ENCODE data around the gene PFDN1.
"Not testable (repeated sequence)": the region's sequence is repeated elsewhere in the genome, so short reads cannot be mapped to it uniquely, and the experiment has no call there.

Gene PFDN1

DNA sequence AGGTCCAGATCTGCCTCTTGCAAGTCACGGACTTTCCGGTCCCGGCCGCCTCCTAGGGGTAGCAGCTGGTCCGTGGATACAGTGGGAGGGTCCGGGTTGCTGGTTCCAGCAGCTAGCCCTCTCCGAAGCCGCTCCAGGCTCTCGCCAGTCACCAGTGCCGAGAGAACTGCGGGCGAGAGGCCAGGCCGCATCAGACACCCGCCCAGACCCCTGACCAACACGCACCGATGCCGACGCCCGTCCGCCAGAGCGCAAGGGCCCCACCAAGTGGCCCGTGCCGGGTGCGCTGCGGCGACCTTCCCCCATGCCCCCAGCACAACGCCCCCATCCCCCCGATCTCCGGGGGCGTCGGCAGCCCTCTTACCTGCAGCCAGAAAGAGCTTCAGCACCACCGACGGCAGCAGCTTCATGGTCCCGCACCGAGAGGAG lies 43.0 kb upstream of the PFDN1 start:
- DNase-seq (ENCODE audit: low spot score): peak; percentile 56

DNA sequence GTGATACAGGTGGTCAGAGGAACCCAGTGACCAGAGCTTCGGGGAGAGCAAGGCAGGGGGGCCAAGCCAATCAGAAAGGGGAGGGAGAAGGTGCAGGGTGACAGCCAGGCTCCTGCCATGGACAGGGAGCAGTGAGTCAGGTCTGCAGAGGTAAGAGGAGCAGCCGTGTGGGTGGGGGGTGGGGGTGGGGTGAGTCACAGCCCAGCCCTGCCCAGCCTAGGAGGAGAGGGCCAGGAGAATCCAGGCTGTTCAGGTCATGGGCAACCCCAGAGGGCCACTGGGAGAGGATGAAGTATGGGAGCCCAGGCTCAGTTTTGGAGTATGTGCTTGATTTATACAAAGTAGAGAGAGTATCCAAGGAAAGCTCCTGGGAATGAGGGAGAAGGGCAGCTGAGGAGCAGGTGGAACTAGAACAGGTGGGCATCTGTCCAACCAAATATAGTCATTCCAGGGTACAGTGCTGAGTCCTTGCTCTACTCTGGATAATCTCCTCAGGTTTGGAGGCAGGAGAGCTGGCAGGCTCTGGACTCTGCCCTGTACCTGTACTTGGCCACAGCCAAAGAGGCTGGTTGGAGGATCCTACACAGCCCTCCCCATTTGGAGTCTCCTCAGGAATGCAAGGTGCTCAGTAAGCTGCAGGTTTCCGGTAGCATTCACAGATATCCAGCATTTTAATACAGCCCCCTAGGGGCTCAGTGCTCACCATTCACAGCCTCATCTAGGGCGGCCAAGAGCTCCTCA lies 42.0 kb upstream of the PFDN1 start:
- in situ Hi-C loops (cut with MboI; ENCODE audit: low sequenced_read_pairs, unreplicated experiment): no loop called here
- DNase-seq (ENCODE audit: low spot score): no peak
- TF ChIP-seq, protein P1, sequence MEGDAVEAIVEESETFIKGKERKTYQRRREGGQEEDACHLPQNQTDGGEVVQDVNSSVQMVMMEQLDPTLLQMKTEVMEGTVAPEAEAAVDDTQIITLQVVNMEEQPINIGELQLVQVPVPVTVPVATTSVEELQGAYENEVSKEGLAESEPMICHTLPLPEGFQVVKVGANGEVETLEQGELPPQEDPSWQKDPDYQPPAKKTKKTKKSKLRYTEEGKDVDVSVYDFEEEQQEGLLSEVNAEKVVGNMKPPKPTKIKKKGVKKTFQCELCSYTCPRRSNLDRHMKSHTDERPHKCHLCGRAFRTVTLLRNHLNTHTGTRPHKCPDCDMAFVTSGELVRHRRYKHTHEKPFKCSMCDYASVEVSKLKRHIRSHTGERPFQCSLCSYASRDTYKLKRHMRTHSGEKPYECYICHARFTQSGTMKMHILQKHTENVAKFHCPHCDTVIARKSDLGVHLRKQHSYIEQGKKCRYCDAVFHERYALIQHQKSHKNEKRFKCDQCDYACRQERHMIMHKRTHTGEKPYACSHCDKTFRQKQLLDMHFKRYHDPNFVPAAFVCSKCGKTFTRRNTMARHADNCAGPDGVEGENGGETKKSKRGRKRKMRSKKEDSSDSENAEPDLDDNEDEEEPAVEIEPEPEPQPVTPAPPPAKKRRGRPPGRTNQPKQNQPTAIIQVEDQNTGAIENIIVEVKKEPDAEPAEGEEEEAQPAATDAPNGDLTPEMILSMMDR (IDR thresholded peaks at IDR 0.05; ENCODE audit: borderline replicate concordance, control extremely low read depth, extremely low read depth, insufficient read depth, missing control alignments): no peak

More for the DNA sequence above, 43.0 kb upstream of the PFDN1 start:
- in situ Hi-C loops (cut with MboI; ENCODE audit: low sequenced_read_pairs, unreplicated experiment): no loop called here
- TF ChIP-seq, protein P1 (IDR thresholded peaks at IDR 0.05; ENCODE audit: borderline replicate concordance, control extremely low read depth, extremely low read depth, insufficient read depth, missing control alignments): no peak

DNA sequence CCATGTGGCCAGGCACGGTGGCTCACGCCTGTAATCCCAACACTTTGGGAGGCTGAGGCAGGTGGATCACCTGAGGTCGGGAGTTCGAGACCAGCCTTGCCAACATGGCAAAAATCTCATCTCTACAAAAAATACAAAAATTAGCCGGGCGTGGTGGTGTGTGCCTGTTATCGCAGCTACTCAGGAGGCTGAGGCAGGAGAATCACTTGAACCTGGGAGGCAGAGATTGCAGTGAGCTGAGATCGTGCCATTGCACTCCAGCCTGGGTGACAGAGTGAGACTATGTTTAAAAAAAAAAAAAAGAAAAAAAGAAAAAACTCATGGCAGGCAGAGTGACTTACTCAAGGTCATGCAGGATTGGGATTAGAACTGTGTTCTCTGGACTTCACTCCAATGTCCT lies 40.9 kb upstream of the PFDN1 start:
- in situ Hi-C loops (cut with MboI; ENCODE audit: low sequenced_read_pairs, unreplicated experiment); DNase-seq (ENCODE audit: low spot score): not testable (repeated sequence)

DNA sequence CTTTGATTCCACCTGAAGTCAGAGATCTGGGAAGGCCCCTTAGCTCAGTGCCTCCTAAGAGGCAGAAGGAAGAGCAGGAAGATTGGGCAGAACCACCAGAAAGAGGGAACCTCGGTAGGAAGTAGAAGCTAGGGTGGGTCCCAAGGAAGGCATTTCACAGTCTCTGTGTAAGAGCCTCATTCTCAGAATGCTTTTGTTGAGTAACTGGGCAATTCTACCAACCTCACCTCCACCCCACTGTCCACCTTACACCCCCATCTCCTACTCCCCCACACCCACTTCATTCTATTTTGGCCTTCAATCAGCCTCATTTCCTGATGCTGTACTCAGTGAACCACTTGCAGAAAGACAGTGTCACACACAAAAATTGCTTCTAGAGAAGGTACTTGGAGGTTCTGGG lies 40.0 kb upstream of the PFDN1 start:
- in situ Hi-C loops (cut with MboI; ENCODE audit: low sequenced_read_pairs, unreplicated experiment): no loop called here
- no peak for DNase-seq (ENCODE audit: low spot score)

DNA sequence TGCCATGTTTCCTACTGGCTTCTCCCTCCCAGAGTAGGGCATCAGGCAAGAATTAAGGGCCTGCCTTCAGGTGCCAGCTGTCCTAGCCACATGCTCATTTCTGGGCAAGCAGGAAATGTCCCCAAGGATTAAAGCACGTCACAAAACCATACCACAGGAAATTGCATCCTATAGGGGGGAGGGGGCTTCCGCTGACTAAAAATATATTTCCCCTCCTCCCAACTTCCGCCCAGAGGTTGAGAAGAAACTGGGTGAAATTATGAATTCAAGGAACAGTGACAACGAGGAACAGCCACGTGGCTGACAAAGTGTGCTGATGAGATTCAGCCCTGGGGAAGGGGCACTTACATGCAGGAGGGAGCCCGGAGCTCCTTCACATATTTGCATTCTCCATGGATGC lies 39.4 kb upstream of the PFDN1 start:
- DNase-seq (ENCODE audit: low spot score): no peak
- in situ Hi-C loops (cut with MboI; ENCODE audit: low sequenced_read_pairs, unreplicated experiment): no loop called here
- TF ChIP-seq, protein P1 (IDR thresholded peaks at IDR 0.05; ENCODE audit: borderline replicate concordance, control extremely low read depth, extremely low read depth, insufficient read depth, missing control alignments): no peak

More for the DNA sequence above, 40.0 kb upstream of the PFDN1 start:
- TF ChIP-seq, protein P1 (IDR thresholded peaks at IDR 0.05; ENCODE audit: borderline replicate concordance, control extremely low read depth, extremely low read depth, insufficient read depth, missing control alignments): no peak

DNA sequence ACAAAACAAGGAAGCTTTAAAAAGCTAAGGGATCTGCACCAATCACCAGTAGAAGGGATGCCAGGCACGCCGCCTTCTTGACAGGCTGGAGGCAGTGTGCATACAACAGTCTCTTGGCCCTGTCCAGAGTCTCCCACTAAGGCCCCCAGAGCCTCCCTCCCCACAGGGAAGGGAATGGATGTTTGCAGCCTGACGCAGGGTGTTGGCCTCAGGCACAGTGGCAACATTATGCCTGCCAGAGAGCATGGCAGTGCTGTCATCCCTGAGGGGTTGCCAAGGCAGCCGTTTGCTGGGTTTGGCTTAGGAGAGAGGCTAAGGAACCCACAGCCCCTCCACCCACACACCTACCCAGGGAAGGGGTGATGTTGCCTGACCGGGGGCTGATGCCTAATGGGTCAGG lies 38.7 kb upstream of the PFDN1 start:
- in situ Hi-C loops (cut with MboI; ENCODE audit: low sequenced_read_pairs, unreplicated experiment): no loop called here
- DNase-seq (ENCODE audit: low spot score): no peak
- TF ChIP-seq, protein P1 (IDR thresholded peaks at IDR 0.05; ENCODE audit: borderline replicate concordance, control extremely low read depth, extremely low read depth, insufficient read depth, missing control alignments): no peak

DNA sequence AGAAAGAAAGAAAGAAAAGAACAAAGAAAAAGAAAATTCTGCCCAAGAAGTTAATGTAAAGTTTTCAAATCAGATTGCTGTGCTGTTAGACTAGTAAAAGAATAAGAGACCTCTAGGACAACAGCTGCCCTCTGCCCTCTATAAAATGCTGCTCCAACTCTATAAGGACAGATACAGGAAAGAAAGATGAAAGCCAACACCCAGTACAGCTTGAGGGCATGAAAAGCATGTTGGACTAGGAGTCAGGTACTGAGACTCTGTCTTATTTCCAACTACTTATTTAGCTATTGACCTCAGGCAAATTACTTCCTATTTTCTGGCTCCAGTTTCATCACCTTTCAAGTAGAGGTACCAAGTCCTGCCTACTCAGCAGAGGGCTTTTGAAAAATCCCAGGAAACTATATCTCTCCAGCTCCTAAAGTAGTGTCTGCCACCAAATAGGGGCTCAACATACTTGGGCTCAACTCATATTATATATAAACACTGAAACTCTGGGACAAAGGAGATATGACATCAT lies 37.8 kb upstream of the PFDN1 start:
- TF ChIP-seq, protein P1 (IDR thresholded peaks at IDR 0.05; ENCODE audit: borderline replicate concordance, control extremely low read depth, extremely low read depth, insufficient read depth, missing control alignments): no peak
- no peak for DNase-seq (ENCODE audit: low spot score)
- in situ Hi-C loops (cut with MboI; ENCODE audit: low sequenced_read_pairs, unreplicated experiment): no loop called here
